ENCODE data around the gene SCCPDH.

Gene SCCPDH

DNA sequence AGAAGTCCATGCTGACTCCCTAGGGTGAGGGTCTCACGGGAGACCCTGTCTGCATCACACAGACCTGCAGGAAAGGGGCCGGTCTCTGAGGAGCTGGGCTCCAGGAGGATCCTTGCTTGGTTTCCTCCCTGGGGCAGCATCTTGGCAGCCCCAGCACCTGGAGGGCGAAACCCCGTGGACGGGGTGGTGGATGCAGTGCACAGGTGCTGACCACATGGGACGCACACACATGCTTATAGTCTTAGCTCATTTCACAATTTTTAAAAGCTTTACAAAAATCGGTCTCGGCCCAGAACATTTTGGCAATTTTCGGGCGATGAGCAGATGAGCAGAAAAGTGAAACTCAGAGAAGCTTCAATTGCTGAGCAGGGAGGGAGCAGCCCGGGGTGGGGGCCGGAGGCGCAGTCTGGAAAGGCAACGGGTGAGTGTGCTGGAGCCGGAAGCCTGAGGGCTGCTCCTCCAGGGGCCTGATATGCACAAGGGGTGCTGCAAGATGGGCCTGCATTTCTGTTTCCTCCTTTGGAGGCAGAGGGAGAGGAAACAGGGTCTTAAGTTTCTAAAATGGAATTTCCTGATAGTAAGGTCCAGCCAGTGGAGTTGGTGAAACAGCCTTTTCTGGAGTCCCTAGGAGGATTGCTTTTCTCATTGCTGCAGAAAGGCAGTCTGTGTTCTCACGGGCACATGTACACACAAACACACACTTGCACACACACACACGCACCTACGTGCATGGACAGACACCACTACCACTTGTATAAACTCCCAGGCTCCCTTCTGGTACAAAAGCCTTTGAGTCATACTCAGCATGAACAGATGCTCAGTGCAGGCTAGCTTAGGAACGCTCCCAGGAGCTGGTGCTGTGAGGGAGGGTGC, 60.6 kb downstream of the SCCPDH start:
- peak overlapping the region; percentile 23; the same call in 1 of the 2 replicates for H3K4me3 ChIP-seq (ENCODE audit: low read depth, low read length)
- TF ChIP-seq, protein P1, sequence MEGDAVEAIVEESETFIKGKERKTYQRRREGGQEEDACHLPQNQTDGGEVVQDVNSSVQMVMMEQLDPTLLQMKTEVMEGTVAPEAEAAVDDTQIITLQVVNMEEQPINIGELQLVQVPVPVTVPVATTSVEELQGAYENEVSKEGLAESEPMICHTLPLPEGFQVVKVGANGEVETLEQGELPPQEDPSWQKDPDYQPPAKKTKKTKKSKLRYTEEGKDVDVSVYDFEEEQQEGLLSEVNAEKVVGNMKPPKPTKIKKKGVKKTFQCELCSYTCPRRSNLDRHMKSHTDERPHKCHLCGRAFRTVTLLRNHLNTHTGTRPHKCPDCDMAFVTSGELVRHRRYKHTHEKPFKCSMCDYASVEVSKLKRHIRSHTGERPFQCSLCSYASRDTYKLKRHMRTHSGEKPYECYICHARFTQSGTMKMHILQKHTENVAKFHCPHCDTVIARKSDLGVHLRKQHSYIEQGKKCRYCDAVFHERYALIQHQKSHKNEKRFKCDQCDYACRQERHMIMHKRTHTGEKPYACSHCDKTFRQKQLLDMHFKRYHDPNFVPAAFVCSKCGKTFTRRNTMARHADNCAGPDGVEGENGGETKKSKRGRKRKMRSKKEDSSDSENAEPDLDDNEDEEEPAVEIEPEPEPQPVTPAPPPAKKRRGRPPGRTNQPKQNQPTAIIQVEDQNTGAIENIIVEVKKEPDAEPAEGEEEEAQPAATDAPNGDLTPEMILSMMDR (IDR thresholded peaks at IDR 0.05; ENCODE audit: insufficient read depth, low read length, missing control alignments), result no peak
- POLR2A ChIA-PET, result interaction anchor here (0.6 kb wide), 1 partner anchor 31 kb away, joined by 5 read pairs; no protein-coding TSS in a partner anchor
- DNase-seq (ENCODE audit: low read depth, low spot score), result no peak
- CTCF ChIA-PET, result no interaction called here

DNA sequence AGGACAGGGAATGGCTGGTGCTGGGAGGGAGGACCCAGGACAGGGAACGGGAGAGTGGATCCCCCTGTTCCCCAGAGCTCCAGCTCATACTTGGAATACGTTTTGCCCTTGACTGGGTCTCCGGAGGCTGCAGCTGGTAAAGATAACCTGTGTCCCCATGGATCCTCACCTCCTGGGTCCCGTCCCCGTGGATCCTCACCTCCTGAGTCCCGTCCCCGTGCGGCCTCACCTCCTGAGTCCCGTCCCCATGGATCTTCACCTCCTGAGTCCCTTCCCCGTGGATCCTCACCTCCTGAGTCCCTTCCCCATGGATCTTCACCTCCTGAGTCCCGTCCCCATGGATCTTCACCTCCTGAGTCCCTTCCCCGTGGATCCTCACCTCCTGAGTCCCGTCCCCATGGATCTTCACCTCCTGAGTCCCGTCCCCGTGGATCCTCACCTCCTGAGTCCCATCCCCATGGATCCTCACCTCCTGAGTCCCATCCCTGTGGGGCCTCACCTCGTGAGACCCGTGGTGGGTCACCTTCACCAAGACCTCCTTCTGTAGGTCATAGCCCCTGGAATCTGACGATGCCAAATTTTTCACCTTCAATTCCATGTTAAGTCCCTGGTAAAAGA, 61.4 kb downstream of the SCCPDH start:
- TF ChIP-seq, protein P1 (IDR thresholded peaks at IDR 0.05; ENCODE audit: insufficient read depth, low read length, missing control alignments), result no peak
- DNase-seq (ENCODE audit: low read depth, low spot score), result no peak
- H3K4me3 ChIP-seq (ENCODE audit: low read depth, low read length), result no peak overlapping the region
- CTCF ChIA-PET, result no interaction called here
- POLR2A ChIA-PET, result no interaction called here

DNA sequence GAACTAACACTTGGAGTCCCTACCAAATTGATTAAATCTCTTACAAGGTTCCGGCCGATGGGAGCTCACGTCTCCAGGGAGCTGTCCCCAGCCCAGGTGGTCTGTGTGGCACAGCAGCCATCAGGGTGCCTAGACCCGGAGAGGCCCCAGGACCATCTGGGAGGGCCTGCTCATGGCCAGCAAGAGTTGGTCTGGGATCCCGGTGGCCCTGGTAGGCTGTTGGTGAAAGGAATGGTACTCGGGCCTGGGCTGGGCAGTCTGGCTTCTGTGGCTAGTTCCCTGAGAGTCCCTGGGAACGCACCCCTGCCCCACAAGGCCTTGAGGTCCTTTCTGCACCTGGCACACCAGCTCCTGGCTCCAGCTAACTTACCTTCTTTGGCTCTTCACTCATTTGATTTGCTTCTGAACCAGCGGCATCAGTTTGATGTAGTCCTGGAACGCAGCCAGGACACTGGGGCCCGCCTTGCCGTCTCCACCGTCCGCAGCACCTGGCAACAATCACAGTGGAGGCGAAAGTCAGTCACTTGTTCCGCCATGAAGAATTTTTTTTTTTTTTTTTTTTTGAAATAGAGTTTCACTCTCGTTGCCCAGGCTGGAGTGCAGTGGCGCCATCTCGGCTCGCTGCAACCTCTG, 62.5 kb downstream of the SCCPDH start:
- TF ChIP-seq, protein P1 (IDR thresholded peaks at IDR 0.05; ENCODE audit: insufficient read depth, low read length, missing control alignments), result no peak
- POLR2A ChIA-PET, result no interaction called here
- DNase-seq (ENCODE audit: low read depth, low spot score), result no peak

DNA sequence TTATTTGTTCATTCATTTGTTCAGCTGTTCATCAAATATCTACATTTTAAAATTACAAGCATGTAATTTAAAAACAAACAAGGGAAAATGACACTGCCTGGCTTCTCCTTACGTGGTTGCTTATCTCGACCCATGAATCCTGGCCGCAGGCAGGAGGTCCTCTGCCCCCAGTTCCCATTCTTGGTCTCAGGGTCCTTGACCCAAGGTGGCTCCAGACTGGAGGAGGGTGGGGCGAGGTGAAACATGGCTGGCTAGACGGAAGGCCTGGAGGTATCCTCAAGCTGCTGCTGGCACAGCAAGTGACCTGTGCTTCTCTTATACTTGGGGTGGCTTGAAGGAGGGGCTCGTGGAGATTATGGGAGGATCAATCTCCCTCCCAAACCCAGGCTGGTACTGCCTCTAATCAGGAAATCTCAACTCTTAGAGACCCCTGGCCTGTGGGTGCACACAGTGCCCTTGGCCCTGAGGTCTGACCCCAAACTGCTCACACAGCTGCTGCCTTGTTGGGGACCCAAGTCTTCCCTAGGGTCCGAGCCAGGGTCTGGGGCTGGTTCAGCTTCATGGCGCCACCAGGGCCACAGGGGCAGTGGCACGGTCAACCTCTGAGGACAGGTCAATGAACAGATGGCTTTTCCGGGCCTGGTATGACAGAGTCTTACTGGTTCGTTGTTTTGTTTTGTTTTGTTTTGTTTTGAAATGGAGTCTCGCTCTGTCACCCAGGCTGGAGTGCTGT, 63.7 kb downstream of the SCCPDH start:
- no peak overlapping the region for H3K4me3 ChIP-seq (ENCODE audit: low read depth, low read length)
- TF ChIP-seq, protein P1 (IDR thresholded peaks at IDR 0.05; ENCODE audit: insufficient read depth, low read length, missing control alignments), result no peak
- no peak for DNase-seq (ENCODE audit: low read depth, low spot score)
- POLR2A ChIA-PET, result no interaction called here
- CTCF ChIA-PET, result no interaction called here

More for the DNA sequence above, 62.5 kb downstream of the SCCPDH start:
- no peak overlapping the region for H3K4me3 ChIP-seq (ENCODE audit: low read depth, low read length)
- CTCF ChIA-PET, result no interaction called here

DNA sequence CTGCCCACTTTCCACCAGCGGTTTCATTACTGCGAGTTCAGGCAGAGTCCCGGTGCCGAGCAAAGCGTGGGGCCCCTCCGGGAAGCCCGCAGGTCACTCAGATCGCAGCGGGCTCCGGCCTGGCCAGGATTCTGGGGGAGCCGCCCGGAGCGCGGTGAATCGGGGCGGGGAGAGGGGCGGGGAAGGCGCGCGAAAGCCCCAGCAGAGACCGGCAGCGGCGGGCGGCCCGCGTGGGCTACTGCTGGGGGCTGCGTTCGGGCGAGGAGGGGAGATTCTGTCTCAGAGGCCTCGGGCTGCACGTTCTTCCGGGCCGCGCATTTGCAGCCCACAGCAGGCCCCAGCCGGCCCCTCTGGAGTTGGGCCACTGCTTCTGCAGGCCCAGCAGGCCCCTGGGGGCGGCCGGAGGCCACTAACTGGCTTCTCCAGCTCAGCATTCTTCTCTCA, 64.7 kb downstream of the SCCPDH start:
- DNase-seq (ENCODE audit: low read depth, low spot score), result no peak
- CTCF ChIA-PET, result no interaction called here
- POLR2A ChIA-PET, result no interaction called here

More for the DNA sequence above, 64.7 kb downstream of the SCCPDH start:
- TF ChIP-seq, protein P1 (IDR thresholded peaks at IDR 0.05; ENCODE audit: insufficient read depth, low read length, missing control alignments), result no peak
- no peak overlapping the region for H3K4me3 ChIP-seq (ENCODE audit: low read depth, low read length)

Measured in AG04449 (cell line).